Ovary (tissue), 9 donors: ENCODE results near the gene KRTAP6-1. TPM values are rescaled to one million over a fixed set of nuclear protein-coding genes. Genes with fewer than 3 reads are reported as not detected.

Experiments
- DNase-seq, 5 donors: peaks; one replicate each; pipeline ENCODE4 v3.0.0-alpha.2; 2019 to 2020
- H3K27ac ChIP-seq, 2 donors: fragments of 200-600 bp; one replicate each; pipeline versions ENCODE4 v1.5.1 to v1.8.0; 2019 to 2022
- H3K27me3 ChIP-seq: fragments of 200-600 bp; one replicate; pipeline ENCODE4 v1.8.0; 2022
- H3K36me3 ChIP-seq: fragments of 200-600 bp; sonication (generic); one replicate; pipeline ENCODE4 v1.5.1; 2019
- H3K4me1 ChIP-seq: one replicate; pipeline ENCODE4 v1.8.1; 2013; ENCODE audit warnings: mild to moderate bottlenecking, moderate library complexity; ENCODE audit not compliant: insufficient read depth
- H3K4me3 ChIP-seq: fragments of 200-600 bp; sonication (generic); one replicate; pipeline ENCODE4 v1.5.1; 2017
- H3K9me3 ChIP-seq, 2 donors: fragments of 200-600 bp in 1 of 2; sonication (generic) in 1 of 2; one replicate each; pipeline versions ENCODE4 v1.5.1 to v1.8.1; 2013 to 2019; ENCODE audit warnings: mild to moderate bottlenecking in 1 of 2, moderate library complexity in 1 of 2
- EP300 ChIP-seq: sonication (generic); formaldehyde crosslinking; IDR thresholded peaks from one replicate; pipeline ENCODE4 v1.6.1; 2017; ENCODE audit warnings: antibody characterized with exemption
- POLR2A ChIP-seq: fragments of 450-650 bp; IDR thresholded peaks from one replicate; pipeline ENCODE4 v1.6.1; 2017; ENCODE audit warnings: antibody characterized with exemption, mild to moderate bottlenecking, moderate library complexity
- WGBS, 3 donors: extraction: QIAGEN DNeasy Blood & Tissue Kit in 1 of 3; methylation state at CpG; one replicate each; pipeline versions ENCODE4 v1.1.5 to v1.1.7; 2013 to 2017; 5-methylcytosine and 5-hydroxymethylcytosine counted together
- intact Hi-C, 4 donors: fragments of 100-400 bp; cut with DNase I; formaldehyde crosslinking; loops; one replicate each; pipeline versions ENCODE4 v1.11.0 to v1.15.1; 2022 to 2023
- polyA plus RNA-seq, 2 donors: library from polyadenylated mRNA; stranded (reverse); fragments of 200-250 nt in 1 of 2; fragments of 350-450 nt in 1 of 2; fragmentation: Illumina TruSeq in 1 of 2; extraction: RNeasy Lipid Tissue Mini Kit (QIAGEN cat#74804) in 1 of 2; gene quantifications; one replicate each; pipeline ENCODE4 v1.2.3, GENCODE V29; 2013 to 2014
- total RNA-seq, 7 donors: library from RNA; depleted of rRNA in 2 of 7; stranded (reverse); fragments of >200 nt in 2 of 7; fragmentation: NEBNext Ultra II Directional in 3 of 7; extraction: Animal tissue kit (Norgen Biotek cat#: 25700) in 3 of 7; gene quantifications; one replicate each; pipeline versions ENCODE4 v1.1.0 to v1.2.4, GENCODE V29; 2016 to 2023
- TF ChIP-seq, protein P1 (sequence below), 3 donors: fragments of 450-650 bp in 2 of 3; fragments of 200-600 bp in 1 of 3; IDR thresholded peaks; one replicate each; pipeline versions ENCODE4 v1.5.1 to v1.8.0; 2016 to 2022; ENCODE audit warnings: antibody characterized with exemption in 3 of 3, mild to moderate bottlenecking in 1 of 3
- donor health status: DM: no; HTN: no; CAD: no; lungs with moderate emphysema.
- donor health status: DM: no; HTN: no; CAD: no.
- donor health status: Bipolar disorder and iron deficiency.
- donor health status: DM: yes; HTN: yes; CAD: no.
- donor health status: DM: no; HTN: no; CAD: no.
- donor health status: DM: yes; HTN: yes; CAD: no.

The KRTAP6-1 gene
- total and polyA plus RNA-seq, 9 donors, result not detected

DNA sequence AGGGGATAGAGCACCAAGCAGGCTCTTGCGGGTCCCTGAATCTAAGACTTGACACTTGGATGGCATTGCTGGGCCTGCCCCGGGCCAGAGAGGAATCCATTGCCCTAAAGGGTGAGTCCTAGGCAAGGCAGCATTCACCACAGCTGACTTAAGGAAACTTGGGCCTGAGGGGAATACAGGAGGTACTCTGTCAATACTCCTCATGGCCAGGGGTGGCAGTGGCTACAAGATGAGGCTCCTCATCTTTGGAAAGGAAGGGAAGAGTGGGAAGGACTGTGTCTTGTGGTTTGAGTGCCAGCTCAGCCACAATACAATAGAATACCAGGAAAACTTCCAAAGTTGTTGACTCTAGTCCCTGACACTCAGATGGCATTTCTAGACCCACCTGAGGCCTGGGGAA is 7.8 kb downstream of the KRTAP6-1 start:
- no peaks in the 10 kb centered on the region for H3K36me3 ChIP-seq
- intact Hi-C loops, result no loop called here
- no peak overlapping the region for H3K4me3 ChIP-seq
- DNase-seq, result no peak
- H3K27ac ChIP-seq, result no peak overlapping the region
- TF ChIP-seq EP300, result no peak
- no peak for TF ChIP-seq POLR2A
- TF ChIP-seq, protein P1, sequence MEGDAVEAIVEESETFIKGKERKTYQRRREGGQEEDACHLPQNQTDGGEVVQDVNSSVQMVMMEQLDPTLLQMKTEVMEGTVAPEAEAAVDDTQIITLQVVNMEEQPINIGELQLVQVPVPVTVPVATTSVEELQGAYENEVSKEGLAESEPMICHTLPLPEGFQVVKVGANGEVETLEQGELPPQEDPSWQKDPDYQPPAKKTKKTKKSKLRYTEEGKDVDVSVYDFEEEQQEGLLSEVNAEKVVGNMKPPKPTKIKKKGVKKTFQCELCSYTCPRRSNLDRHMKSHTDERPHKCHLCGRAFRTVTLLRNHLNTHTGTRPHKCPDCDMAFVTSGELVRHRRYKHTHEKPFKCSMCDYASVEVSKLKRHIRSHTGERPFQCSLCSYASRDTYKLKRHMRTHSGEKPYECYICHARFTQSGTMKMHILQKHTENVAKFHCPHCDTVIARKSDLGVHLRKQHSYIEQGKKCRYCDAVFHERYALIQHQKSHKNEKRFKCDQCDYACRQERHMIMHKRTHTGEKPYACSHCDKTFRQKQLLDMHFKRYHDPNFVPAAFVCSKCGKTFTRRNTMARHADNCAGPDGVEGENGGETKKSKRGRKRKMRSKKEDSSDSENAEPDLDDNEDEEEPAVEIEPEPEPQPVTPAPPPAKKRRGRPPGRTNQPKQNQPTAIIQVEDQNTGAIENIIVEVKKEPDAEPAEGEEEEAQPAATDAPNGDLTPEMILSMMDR (IDR thresholded peaks at IDR 0.05), result no peak
- no peaks in the 10 kb centered on the region for H3K27me3 ChIP-seq
- WGBS, 3 donors, result 78 to 91% (median 85%) methylated on average over 2 of the region's 2 CpGs
- no peaks in the 10 kb centered on the region for H3K9me3 ChIP-seq
- no peaks in the 10 kb centered on the region for H3K4me1 ChIP-seq

DNA sequence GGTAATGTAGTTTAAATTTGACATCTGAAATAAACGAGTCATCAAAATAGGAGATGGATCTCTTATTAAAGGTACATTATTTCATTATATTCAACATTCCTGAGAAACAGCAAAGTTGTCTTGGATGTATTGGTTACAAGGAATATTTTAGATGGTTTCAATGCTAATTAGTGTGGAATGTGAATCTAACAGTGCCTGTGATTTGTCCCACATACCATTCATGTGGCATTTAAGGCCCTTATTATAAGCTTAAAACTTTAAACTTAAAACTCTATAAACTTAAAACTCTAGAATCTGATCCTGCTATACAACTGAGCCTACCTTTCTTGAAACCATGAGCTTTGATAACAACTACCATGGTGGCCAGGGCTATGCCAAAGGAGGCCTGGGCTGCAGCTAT is 12.9 kb downstream of the KRTAP6-1 start, which contains the start of gene KRTAP22-1:
KRTAP22-1 (plus strand) TSS at position 301 of the 400 bp plus-strand sequence.
- Histone ChIP-seq H3K4me3 (no peak within 1 kb of the TSS), H3K36me3 (no peaks in the 10 kb centered on the region), H3K4me1 (no peaks in the 10 kb centered on the region), H3K27ac (no peak within 1 kb of the TSS), H3K9me3 (no peaks in the 10 kb centered on the region), H3K27me3 (no peaks in the 10 kb centered on the region)
- DNase-seq, result no peak
- WGBS, 3 donors, result 39 to 92% (median 46%) methylated on average over 1 of the region's 1 CpG
- no peak for TF ChIP-seq POLR2A
- TF ChIP-seq, protein P1 (IDR thresholded peaks at IDR 0.05), result no peak
- TF ChIP-seq EP300, result no peak
- intact Hi-C loops, result no loop called here

DNA sequence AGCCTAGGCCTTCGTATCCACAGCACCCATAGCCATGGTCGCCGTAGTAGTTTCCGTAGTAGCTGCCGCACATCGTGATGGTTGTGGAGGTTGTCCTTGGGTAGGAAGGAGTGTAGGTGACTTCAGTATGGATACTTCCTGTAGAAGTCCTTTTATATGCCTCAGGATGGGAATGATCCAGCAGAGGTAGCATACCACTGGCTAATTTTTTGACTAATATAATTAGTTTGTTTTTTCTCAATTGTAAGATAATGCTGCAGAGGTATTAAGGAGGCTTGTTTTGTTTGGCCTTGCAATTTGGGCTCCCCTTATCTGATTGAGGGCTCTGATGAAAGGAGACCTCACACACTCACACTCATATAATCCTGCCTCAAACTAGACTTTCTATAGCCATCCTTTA is 14.9 kb downstream of the KRTAP6-1 start, which contains the start of gene KRTAP6-2:
KRTAP6-2 (minus strand) TSS at position 101 of the 400 bp plus-strand sequence; CDS start at position 73, 28 bp downstream.
- Histone ChIP-seq H3K36me3 (no peaks in the 10 kb centered on the region), H3K4me1 (no peaks in the 10 kb centered on the region), H3K4me3 (no peak within 1 kb of the TSS), H3K27me3 (no peaks in the 10 kb centered on the region), H3K27ac (no peak within 1 kb of the TSS), H3K9me3 (no peaks in the 10 kb centered on the region)
- 91 to 94% (median 92%) methylated on average over 6 of the region's 6 CpGs for WGBS, 3 donors
- DNase-seq, result no peak
- TF ChIP-seq, protein P1 (IDR thresholded peaks at IDR 0.05), result no peak
- TF ChIP-seq EP300, result no peak
- TF ChIP-seq POLR2A, result no peak
- intact Hi-C loops, result no loop called here

GRCh38 chr21:30592140-30592539 is 21.6 kb downstream of the KRTAP6-1 start, which contains the start of gene KRTAP6-3:
TSS of gene KRTAP6-3 (plus strand) at chr21:30592440. CDS start at chr21:30592446, 6 bp downstream.
- no peak within 1 kb of the TSS for H3K4me3 ChIP-seq
- 89 to 93% (median 89%) methylated on average over 4 of the region's 4 CpGs for WGBS, 3 donors
- H3K36me3 ChIP-seq, result no peaks in the 10 kb centered on the region
- intact Hi-C loops, result no loop called here
- DNase-seq, result no peak
- H3K4me1 ChIP-seq, result no peaks in the 10 kb centered on the region
- no peaks in the 10 kb centered on the region for H3K9me3 ChIP-seq
- no peaks in the 10 kb centered on the region for H3K27me3 ChIP-seq
- no peak for TF ChIP-seq EP300
- TF ChIP-seq, protein P1 (IDR thresholded peaks at IDR 0.05), result no peak
- TF ChIP-seq POLR2A, result no peak
- H3K27ac ChIP-seq, result no peak within 1 kb of the TSS
